Measurements from ENCODE around the gene RAB7A. TPM values are rescaled to one million over a fixed set of nuclear protein-coding genes. Genes with fewer than 3 reads are reported as not detected.

Gene RAB7A
- total RNA-seq, 4 donors from 2014 or later = 45.0 to 121 (median 101) TPM

- no peak for TF ChIP-seq EP300 (IDR thresholded peaks at IDR 0.05; ENCODE audit: low read depth)
- TF ChIP-seq CTCF (IDR thresholded peaks at IDR 0.05) = peak in 1 of 5 experiments; percentile 7
- in situ Hi-C loops (cut with MboI; ENCODE audit: low pct_ligation_motif_present in 1 of 4, low pct_unique_long_range_greater_than_20kb in 1 of 4, low sequenced_read_pairs in 3 of 4) (no loop called here), intact Hi-C loops (cut with DNase I; ENCODE audit: low total_unique reads) (no loop called here)
- Histone ChIP-seq H3K4me3 (no peak overlapping the region), H3K27ac (no peak overlapping the region), H3K36me3 (no peaks in the 10 kb centered on the region), H3K4me1 (peaks cover 0 to 9% (median 0%) of the 10 kb centered on the region in 4 donors), H3K9me3 (peaks cover 12 to 19% of the 10 kb centered on the region in 2 donors), H3K27me3 (no peaks in the 10 kb centered on the region)
- WGBS, 2 donors (ENCODE audit: low coverage in 1 of 2) = 68 to 80% methylated on average over 1 to 3 of the region's 3 CpGs
- no peak for DNase-seq
These were observed 137.6 kb downstream of the RAB7A start for GRCh38 chr3:128863560-128863959.

Small RNAs within 50 kb of the gene (small RNA-seq; reads per million reads assigned to genes)
- 0 reads per million in 4 donors for gene RF00399

Other genes with a start within 250 kb of the RAB7A start
- 1 to 10 TPM; 1.8 to 8.2 (median 2.9) TPM for gene GATA2, start 233.0 kb upstream of the RAB7A start, total RNA-seq
- 100 to 1,000 TPM; 125 to 184 (median 143) TPM for gene RPN1, start 75.4 kb upstream of the RAB7A start, total RNA-seq
- 100 to 1,000 TPM in 2 of 4 donors, 10 to 100 TPM in 2; 37.3 to 158 (median 85.0) TPM for gene ACAD9, start 153.4 kb downstream of the RAB7A start, total RNA-seq